Measurements from ENCODE around the gene MED29. TPM values are rescaled to one million over a fixed set of nuclear protein-coding genes. Genes with fewer than 3 reads are reported as not detected.

MED29 gene
- total RNA-seq = 22.2 TPM
- long read RNA-seq, transcript MED29-201 (4 exons, 3,653 nt) = major isoform, 26 of 33 reads
- long read RNA-seq, partial matches to known transcripts = 1 of 33 reads
- long read RNA-seq, other reads (novel, unspliced or antisense) = 5 of 33 reads

- DNase-seq = peak; percentile 96
- intact Hi-C loops (cut with micrococcal nuclease) = no loop called here
- peak; percentile 97 for ATAC-seq
These were observed at the start of gene MED29, which contains the start of gene PAF1 for GRCh38 chr19:39390751-39391437. MED29 (plus strand) TSS chr19:39391378; CDS start chr19:39391423, 45 bp downstream. PAF1 (minus strand) TSS chr19:39391106; CDS start chr19:39390864, 242 bp downstream.

GRCh38 chr19:39341719-39342604, 49.2 kb upstream of the MED29 start, which contains the start of gene SAMD4B:
SAMD4B (plus strand) TSS chr19:39342421; CDS start chr19:39356894, 14,473 bp downstream.
- intact Hi-C loops (cut with micrococcal nuclease) = no loop called here
- DNase-seq (peak; percentile 99), ATAC-seq (peak; percentile 96)

GRCh38 chr19:39342647-39343305, 48.4 kb upstream of the MED29 start:
- no peak for ATAC-seq
- intact Hi-C loops (cut with micrococcal nuclease) = no loop called here
- peak; percentile 49 for DNase-seq

- intact Hi-C loops (cut with micrococcal nuclease) = no loop called here
- no peak for ATAC-seq
- DNase-seq = no peak
These were observed 45.2 kb upstream of the MED29 start for GRCh38 chr19:39345956-39346355.

GRCh38 chr19:39347332-39348164, 43.6 kb upstream of the MED29 start:
- intact Hi-C loops (cut with micrococcal nuclease) = no loop called here
- DNase-seq (no peak), ATAC-seq (no peak)

- intact Hi-C loops (cut with micrococcal nuclease) = no loop called here
- DNase-seq = no peak
- no peak for ATAC-seq
These were observed 41.9 kb upstream of the MED29 start for GRCh38 chr19:39349326-39349725.

GRCh38 chr19:39350156-39350555, 41.0 kb upstream of the MED29 start:
- intact Hi-C loops (cut with micrococcal nuclease) = no loop called here
- no peak for ATAC-seq
- DNase-seq = no peak

GRCh38 chr19:39351537-39352064, 39.6 kb upstream of the MED29 start:
- DNase-seq (no peak), ATAC-seq (peak; percentile 48)
- intact Hi-C loops (cut with micrococcal nuclease) = no loop called here

- intact Hi-C loops (cut with micrococcal nuclease) = no loop called here
- DNase-seq = no peak
- ATAC-seq = peak; percentile 27
These were observed 38.6 kb upstream of the MED29 start for GRCh38 chr19:39352381-39353255.

- no peak for DNase-seq
- no peak for ATAC-seq
- intact Hi-C loops (cut with micrococcal nuclease) = no loop called here
These were observed 35.9 kb upstream of the MED29 start for GRCh38 chr19:39355253-39355652.

GRCh38 chr19:39356073-39356472, 35.1 kb upstream of the MED29 start:
- DNase-seq (no peak), ATAC-seq (no peak)
- intact Hi-C loops (cut with micrococcal nuclease) = no loop called here

- DNase-seq = no peak
- no peak for ATAC-seq
- intact Hi-C loops (cut with micrococcal nuclease) = no loop called here
These were observed 34.5 kb upstream of the MED29 start for GRCh38 chr19:39356647-39357046.

- intact Hi-C loops (cut with micrococcal nuclease) = no loop called here
- ATAC-seq (no peak), DNase-seq (no peak)
These were observed 32.2 kb upstream of the MED29 start for GRCh38 chr19:39359026-39359425.

GRCh38 chr19:39360599-39360998, 30.6 kb upstream of the MED29 start:
- ATAC-seq (no peak), DNase-seq (no peak)
- intact Hi-C loops (cut with micrococcal nuclease) = no loop called here

GRCh38 chr19:39362682-39363657, 28.2 kb upstream of the MED29 start:
- ATAC-seq = peak; percentile 54
- DNase-seq = no peak
- intact Hi-C loops (cut with micrococcal nuclease) = no loop called here

GRCh38 chr19:39363901-39364457, 27.2 kb upstream of the MED29 start:
- intact Hi-C loops (cut with micrococcal nuclease) = no loop called here
- DNase-seq (peak; percentile 65), ATAC-seq (peak; percentile 87)

Measured in left ventricle myocardium superior (tissue), 1 donor.